HG03108 (cell line): ENCODE results near the gene TUBGCP2.
A peak's percentile ranks its signal among the peaks of the same experiment; 100 is the strongest.
"Not testable (repeated sequence)": the region's sequence is repeated elsewhere in the genome, so short reads cannot be mapped to it uniquely, and the experiment has no call there.

ENCODE experiments used
- ATAC-seq: cut with Tn5 transposase; IDR thresholded peaks from one replicate; pipeline ENCODE4 v1.9.1; 2021; ENCODE audit warnings: moderate library complexity; ENCODE audit not compliant: unreplicated experiment

The TUBGCP2 gene

DNA sequence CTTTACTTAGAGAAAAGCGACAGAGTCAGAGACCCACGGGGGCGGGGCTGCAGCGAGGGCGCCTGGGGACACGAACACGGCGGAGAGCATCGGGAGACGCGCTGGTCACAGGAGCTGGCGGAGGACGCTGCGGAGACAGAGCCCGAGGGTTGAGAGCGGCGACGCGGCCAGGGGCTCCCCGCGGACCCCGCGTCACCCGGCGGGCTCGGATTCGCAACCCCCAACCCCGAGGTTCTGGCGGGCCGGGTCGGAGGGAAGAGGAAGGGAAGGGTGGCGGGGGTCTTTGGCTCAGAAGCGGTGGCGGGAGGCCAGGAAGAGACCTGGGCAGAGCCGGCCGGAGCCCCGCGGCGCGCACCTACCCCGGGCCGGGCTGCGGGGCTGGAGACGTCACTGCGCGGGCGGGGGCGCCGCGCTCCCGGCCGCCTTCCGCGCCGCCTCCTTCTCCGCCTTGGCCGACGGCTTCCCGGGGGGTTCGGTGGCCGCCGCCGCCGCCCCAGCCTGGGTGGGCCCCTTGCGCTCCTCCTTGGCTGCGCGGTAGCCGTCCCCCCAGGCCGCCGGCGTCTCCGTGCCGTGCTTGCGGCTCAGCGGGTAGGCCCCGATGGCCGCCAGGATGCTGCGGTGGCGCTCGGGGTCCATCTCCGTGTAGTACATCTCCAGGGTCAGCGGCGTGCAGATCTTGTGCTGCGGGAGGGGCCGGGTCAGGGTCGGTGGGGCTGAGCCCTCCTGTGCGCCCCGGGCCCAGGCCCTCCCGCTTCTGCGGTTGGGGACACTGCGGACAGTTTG is 17.0 kb upstream of the TUBGCP2 start:
- ATAC-seq: no peak

- ATAC-seq: no peak
Measured at GRCh38 chr10:133324857-133325260, 16.2 kb upstream of the TUBGCP2 start.

- no peak for ATAC-seq
Measured at GRCh38 chr10:133324198-133324792, 15.6 kb upstream of the TUBGCP2 start.

DNA sequence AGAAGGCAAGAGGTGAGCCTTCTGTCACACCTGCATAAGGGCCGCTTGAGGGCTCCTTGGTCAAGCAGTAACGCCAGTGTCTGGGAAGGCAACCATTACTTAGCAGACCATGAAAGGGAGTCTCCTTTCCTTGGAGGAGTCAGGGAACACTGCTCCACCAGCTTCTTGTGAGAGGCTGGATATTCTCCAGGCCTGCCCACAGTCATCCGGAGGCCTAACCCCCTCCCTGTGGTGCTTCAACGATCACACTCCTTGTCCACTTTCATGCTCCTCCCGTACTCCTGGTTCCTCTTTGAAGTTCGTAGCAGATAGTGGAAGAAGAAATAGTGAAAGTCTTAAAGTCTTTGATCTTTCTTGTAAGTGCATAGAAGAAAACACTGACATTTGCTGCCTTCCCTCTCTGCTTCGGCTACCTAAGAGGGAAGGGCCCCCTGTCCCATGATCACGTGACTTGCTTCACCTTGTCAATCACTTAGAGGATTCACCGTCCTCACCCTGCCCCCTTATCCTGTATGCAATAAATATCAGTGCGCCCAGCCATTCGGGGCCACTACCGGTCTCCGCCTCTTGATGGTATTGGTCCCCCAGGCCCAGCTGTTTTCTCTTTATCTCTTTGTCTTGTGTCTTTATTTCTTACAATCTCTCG is 13.5 kb upstream of the TUBGCP2 start:
- not testable (repeated sequence) for ATAC-seq

GRCh38 chr10:133320852-133321422 is 12.3 kb upstream of the TUBGCP2 start:
- not testable (repeated sequence) for ATAC-seq

GRCh38 chr10:133318494-133319127 is 9.9 kb upstream of the TUBGCP2 start:
- ATAC-seq: peak; percentile 81

DNA sequence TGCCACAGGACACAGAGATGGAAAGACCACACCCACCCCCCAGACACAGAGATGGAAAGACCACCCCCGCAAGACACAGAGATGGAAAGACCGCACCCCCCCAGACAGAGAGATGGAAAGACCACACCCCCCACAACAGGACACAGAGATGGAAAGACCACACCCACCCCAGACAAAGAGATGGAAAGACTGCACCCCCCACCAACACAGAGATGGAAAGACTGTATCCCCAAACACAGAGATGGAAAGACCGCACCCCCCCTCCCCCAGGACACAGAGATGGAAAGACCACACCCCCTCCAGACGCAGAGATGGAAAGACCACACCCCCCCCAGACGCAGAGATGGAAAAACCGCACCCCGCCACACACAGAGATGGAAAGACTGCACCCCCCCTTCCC is 8.1 kb upstream of the TUBGCP2 start:
- no peak for ATAC-seq

- no peak for ATAC-seq
Measured at GRCh38 chr10:133316266-133316665, 7.6 kb upstream of the TUBGCP2 start.

DNA sequence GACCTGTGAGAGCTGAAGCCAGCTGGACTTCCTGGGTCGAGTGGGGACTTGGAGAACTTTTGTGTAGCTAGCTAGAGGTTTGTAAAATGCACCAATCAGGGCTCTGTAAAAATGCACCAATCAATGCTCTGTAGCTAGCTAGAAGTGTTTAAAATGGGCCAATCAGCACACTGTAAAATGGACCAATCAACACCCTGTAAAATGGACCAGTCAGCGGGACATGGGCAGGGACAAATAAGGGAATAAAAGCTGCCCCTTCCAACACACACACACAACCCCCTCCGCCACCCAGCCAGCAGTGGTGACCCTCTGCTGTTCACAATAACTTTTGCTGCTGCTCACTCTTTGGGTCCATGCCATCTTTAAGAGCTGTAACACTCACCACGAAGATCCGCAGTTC is 7.2 kb upstream of the TUBGCP2 start:
- no peak for ATAC-seq

DNA sequence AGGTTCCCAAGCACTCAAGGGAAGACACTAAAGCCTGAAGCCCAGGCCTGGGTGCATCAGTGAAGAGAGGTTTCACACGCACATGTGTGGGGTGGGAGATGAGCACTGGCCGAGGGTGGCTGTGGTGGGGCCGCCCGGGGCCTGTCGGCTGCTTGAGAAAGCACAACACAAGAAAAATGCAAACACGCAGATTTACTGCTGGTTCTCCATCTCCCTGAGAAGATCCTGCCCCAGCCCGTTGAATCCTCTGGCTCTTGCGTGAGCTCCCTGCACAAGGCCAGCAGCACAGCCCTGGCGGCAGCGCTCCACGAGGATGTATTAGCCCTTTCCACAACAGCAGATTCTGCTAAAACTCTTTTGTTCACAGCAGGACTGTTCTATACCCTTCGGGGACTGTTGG is 6.2 kb upstream of the TUBGCP2 start:
- ATAC-seq: no peak

DNA sequence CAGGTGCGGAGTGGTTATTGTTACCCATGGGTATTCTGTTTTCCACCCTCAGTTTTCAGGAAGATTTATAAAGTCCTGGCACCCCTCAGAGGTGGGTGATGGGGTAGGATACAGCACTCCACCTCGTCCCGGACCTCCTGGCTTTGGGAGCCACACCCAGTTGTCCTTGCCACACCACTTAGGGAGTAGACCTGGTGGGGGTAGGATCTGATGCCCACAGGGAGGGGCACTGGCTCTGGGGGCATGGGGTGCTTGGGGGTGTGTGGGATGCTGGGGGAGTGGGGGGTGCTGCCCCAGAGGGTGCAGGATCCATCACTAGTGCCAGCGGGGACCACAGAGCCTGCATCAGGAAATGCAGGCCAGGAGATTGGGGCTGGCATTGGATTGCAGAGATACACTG is 4.5 kb upstream of the TUBGCP2 start:
- no peak for ATAC-seq

DNA sequence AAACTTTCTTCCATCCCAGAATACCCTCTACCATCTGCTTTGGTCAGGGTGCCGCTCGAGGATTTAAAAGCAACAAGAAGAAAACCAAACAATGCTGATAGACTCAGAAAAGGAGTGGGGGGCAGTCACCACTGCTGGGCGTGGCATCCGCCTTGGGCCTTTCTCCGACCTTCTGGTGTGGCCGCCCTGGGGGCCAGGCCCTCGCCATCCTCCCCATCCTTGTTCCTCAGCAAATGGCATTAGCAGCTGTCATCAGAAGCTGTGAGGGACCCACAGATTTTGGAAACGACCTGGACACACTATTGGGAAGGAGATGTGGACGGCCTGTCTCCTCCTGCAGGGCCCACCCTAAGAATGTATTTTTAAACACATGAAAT is 4.1 kb upstream of the TUBGCP2 start:
- ATAC-seq: no peak

- ATAC-seq: no peak
Measured at GRCh38 chr10:133312016-133312768, 3.5 kb upstream of the TUBGCP2 start.

DNA sequence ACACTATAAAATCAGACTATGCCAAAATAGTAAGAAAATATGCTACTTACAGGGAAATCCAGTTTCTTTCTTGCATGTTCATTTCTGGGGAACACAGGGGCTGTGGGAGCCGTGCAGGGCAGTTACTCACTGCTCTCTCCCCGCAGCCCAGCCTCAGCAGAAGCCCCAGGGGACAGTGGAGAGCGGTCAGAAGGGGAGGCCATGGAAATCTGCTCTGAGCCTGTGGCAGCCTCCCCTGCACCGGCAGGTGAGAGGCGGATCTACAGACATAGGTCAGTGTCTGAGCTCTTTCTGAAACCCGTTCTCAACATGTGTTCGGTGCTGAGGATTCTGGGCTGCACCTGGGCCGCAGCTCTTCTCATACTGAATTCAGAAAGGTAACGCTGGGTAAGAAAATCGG is 2.9 kb upstream of the TUBGCP2 start:
- no peak for ATAC-seq

- no peak for ATAC-seq
Measured at GRCh38 chr10:133310789-133311188, 2.1 kb upstream of the TUBGCP2 start.

DNA sequence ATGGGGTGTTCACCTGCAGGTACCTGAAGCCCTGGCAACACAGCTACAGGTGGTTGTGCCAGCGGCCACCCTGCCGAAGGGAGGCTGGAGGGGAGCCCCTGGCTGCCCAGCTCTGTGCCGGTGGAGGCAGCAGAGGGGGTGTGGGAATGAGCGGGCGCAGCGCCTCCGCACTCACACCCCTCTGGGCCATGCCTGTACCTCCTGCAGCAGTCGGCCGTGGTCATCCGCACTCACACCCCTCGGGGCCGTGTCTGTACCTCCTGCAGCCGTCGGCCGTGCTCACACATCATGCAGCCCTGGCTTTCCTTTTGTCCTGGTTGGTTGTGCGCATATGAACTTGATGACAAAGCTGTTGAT is 1.7 kb upstream of the TUBGCP2 start:
- no peak for ATAC-seq

DNA sequence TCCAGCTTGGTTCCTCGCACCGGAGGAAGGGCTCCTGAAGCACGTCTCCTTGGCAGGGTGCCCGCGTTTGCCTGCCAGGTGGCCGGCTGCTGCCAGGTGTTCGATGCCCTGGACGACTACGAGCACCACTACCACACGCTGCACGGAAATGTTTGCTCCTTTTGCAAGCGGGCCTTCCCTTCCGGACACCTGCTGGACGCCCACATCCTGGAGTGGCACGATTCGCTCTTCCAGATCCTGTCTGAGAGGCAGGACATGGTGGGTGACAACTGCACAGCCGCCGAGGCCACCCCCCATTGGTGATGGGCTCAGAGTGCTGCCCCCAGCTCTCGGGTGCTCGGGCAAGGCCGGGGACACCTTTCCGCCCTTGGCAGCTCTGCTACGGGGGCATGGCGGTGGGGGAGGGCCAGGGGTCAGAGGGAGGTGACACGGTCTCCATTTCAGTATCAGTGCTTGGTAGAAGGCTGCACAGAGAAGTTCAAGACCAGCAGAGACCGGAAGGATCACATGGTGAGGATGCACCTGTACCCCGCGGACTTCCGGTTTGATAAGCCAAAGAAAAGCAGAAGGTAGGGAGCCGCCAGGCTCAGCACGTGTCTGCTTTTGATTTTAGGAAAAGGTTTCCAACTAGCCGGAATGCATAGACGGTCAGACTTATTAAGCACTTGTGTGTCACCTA is 1.2 kb upstream of the TUBGCP2 start:
- no peak for ATAC-seq

DNA sequence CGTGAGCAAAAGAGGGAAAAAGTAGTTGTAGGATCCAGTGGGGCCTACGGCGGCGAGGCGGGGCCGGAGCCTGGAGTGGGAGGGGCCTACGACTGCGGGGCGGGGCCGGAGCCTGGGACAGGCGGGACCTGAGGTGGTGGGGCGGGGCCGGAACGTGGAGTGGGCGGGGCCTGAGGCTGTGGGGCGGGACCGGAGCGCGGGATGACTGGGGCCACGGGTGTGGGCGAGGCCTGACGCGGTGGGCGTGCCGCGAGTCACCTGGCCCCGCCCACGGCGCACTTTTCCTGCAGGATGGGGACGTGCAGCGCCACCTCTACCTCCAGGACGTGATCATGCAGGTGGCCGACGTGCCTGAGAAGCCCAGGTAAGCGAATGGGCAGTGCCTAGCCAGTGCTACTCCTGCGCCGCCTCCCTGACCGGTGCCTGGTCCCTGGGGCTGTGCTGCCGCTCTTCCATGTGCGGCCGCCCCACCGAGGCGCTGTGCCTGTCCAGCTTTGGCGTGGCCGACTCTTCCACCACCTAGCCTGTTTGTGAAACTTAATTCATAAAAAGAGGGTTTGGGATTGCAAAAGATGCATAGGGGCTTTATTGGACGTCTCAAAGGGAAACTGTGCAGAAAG is 538 bp upstream of the TUBGCP2 start:
- peak; percentile 56 for ATAC-seq

- no peak for ATAC-seq
Measured at GRCh38 chr10:133307776-133308420, 774 bp downstream of the TUBGCP2 start.
